GM19328 (cell line): ENCODE data around the gene GRIN2A.

ENCODE experiments used
- ATAC-seq: cut with Tn5 transposase; IDR thresholded peaks from one replicate; pipeline ENCODE4 v1.9.1; 2021; ENCODE audit warnings: mild to moderate bottlenecking, moderate library complexity; ENCODE audit not compliant: unreplicated experiment

The GRIN2A gene

DNA sequence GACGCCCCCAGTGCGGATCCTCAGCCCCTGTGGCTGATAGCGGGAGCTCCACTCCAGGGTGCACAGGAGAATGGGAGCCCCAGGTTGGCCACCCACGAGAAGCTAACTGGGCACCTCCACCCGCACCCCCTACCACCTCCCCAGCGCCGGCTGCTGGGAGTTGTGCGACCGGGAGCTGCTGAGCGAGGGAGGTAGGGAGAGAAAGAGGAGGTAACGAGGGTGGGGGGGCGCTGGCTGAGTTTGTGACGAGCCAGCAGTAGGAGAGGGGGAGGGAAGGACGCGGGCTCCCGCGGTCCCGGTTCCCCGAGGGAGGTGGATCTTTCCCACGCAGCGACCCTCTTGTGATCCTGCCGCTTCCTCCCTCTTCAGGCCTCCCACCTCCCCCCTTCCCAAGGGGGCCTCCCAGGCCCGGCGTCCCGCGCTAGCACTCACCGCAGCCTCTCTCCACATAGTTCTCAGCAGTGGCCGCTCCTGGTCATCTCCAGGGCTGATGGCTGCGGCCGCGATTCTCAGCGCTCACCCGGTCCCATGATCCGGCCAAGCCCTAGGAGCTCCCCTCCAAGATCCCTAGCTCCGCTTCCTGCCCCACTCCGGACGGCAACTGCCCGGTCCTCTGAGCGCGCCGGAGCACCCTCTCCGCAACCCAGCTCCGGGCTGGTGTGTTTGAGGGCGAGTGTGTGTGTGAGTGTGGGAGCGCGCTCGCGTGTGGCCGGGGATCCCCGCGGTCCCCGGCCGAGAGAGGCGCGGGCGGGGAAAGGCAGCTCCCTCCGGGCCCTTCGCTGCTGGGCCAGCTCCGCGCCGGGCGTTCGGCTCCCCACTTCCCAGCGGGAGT lies at the start of gene GRIN2A:
Gene GRIN2A, minus strand, starts transcription at position 207 of the 832 bp plus-strand sequence. CDS start 2,017 bp downstream, outside the sequence.
- ATAC-seq, result no peak

GRCh38 chr16:10231563-10231962 lies 49.3 kb upstream of the GRIN2A start:
- no peak for ATAC-seq

DNA sequence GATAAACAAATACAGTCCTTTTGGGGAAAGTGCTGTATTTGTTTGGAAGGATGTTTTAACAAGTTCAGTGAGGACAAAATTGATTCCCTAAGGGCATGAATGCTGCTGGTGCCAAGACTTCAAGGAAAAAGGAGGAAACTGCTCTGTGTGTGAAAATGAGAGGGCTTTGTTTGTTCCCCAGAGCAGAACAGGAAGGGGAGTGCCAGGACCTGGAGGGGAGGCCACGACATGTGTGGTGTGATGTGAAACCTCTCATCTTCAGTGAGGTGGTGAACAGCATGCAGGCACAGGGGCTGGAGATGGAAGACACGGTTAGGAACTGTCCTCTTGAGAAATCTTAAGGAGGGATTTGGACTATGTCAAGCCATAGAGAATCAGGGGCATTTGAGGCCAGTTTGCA lies 46.6 kb upstream of the GRIN2A start:
- ATAC-seq, result no peak

DNA sequence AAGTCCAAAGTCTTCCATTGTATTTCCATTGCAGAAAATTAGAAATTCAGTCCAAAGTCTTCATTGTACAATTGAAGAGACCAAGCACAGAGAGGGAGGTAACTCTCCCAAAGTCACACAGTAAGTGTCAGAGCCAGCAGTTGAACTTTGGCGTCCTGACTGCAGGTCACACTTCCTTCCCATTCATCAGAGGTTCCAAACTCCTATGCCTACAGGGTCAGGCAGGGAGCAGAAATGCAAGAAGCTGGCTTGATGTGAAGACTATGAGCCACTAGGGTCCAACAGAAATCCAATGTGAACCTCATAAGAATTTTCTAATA lies 44.7 kb upstream of the GRIN2A start:
- ATAC-seq, result no peak

GRCh38 chr16:10226141-10226986 lies 44.1 kb upstream of the GRIN2A start:
- no peak for ATAC-seq

DNA sequence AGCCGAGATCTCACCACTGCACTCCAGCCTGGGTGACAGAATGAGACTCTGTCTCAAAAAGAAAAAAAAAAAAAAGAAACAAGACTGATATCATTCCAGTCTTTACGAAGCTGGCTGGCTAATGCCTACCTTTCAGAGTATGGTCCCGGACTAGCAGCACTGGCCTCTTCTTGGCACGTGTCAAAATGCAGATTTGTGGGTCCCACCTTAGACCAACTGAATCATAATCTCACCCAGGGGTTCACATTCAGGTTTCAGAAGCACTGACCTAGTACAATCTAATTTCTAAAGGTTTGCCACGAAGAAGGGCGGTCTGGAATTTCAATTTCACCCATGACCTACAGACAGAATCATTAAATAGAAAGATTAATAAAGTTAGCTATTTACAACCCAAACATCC lies 43.4 kb upstream of the GRIN2A start:
- ATAC-seq, result no peak

DNA sequence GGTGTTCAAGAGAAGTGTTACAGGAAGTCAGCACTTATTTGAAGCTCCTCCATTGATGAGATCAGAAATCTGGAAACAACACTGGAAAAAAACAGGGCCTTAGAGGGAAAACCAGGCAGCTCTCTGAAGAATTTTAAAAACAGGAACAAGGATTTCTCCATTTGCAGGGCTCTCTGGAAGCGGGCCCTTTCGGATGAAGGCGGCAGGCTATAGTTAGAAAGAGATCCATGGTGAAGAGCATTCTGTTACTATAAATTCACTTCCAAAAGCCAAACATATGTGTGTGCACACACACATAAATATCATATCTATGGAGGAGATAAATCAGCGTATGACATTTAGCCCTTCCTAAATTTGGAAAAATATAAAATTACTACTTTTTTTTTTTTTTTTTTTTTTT lies 42.6 kb upstream of the GRIN2A start:
- ATAC-seq, result no peak

DNA sequence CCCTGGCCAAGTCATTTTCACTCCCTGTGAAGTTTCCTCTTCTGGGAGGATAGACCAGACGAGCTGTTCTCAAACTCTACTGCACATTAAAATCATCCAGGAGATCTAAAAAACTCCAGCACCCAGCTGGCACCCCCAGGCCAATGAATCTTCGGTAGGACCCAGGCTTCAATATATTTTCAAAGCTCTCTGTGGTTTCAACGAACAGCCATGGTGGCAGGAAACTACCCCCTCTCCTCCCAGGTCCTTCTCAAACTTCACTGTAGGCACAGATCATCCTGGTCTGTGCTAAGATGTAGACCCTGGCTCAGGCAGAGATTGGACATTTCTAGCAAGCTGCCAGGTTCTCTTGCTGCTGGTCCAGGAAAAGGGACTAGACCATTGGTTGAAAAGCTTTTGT lies 38.7 kb upstream of the GRIN2A start:
- no peak for ATAC-seq

GRCh38 chr16:10219742-10220141 lies 37.5 kb upstream of the GRIN2A start:
- ATAC-seq, result no peak

- no peak for ATAC-seq
These were observed 36.4 kb upstream of the GRIN2A start for GRCh38 chr16:10218490-10219206.

DNA sequence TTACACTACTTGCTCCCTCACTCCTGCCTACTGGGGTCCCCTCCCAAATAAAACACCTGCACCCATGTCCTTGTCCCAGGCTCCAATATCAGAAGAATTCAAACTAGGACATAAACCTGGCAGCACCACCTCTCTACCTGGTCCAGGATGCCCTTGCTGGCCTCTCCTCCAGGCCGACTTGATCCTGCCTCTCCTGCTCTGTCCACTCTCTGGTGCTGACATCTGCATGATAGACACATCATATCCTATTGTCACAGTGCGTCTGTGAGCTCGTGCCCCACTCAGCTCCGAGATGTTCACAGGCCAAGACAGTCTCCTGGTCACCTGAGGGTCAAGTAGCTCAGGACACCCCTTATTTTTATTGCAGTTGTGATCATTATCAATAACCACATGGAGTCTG lies 31.5 kb upstream of the GRIN2A start:
- no peak for ATAC-seq

DNA sequence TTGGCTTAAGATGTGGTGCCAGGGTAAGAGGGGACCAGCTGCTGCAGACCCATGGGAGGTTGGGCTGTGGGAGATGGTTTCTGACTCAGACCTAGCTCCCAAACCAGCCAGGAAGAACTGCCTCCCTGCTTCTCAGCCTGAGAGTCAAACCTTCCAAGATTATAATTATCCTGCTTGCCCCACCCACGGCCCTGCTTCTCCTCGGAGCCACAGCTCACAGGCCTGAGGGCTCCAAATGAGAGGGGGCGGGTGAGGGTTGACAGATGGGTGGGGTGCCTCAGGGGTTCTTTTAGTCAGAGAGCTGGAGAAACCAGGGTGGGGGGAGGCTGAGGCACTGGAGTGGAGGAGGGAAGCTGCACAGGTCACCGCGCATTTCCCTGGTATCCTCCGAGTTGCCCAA lies 28.7 kb upstream of the GRIN2A start:
- ATAC-seq, result no peak

DNA sequence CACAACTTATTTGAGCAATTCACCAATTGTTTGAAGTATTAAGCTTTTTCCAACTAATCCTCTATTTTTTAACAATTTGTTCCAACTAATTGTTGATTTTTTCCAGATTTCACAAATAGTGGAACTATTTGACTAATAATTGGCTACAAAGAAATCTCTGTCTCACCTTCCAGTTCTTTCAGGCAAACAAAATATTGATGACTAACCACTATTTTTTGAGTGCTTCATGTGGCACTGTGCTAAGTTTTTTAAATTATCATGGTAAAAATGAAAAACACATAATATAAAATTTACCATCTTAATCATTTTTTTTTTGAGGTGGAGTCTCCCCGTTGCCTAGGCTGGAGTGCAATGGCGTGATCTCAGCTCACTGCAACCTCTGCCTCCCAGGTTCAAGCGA lies 24.6 kb upstream of the GRIN2A start:
- ATAC-seq, result no peak

DNA sequence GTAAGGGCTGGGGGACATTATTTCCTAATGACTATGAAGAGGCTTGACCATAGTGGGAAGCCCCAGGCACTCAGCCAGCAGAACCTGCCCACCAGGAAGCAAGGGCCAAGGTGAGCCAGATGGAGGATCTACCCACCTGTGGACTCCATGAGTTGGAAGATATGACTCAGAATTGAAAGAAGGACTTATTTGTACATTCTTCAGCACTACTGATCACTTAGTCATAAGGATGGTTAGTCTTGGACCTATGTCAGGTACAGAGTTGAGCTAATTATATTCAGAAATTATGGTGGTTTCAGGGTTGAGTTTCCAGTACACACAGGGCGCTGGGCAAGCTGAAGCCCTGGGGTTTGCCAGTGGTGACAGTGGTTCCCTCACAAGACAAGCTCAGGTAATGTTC lies 24.0 kb upstream of the GRIN2A start:
- ATAC-seq, result no peak

- no peak for ATAC-seq
These were observed 23.5 kb upstream of the GRIN2A start for GRCh38 chr16:10205688-10206087.

GRCh38 chr16:10202649-10203048 lies 20.4 kb upstream of the GRIN2A start:
- ATAC-seq, result no peak

DNA sequence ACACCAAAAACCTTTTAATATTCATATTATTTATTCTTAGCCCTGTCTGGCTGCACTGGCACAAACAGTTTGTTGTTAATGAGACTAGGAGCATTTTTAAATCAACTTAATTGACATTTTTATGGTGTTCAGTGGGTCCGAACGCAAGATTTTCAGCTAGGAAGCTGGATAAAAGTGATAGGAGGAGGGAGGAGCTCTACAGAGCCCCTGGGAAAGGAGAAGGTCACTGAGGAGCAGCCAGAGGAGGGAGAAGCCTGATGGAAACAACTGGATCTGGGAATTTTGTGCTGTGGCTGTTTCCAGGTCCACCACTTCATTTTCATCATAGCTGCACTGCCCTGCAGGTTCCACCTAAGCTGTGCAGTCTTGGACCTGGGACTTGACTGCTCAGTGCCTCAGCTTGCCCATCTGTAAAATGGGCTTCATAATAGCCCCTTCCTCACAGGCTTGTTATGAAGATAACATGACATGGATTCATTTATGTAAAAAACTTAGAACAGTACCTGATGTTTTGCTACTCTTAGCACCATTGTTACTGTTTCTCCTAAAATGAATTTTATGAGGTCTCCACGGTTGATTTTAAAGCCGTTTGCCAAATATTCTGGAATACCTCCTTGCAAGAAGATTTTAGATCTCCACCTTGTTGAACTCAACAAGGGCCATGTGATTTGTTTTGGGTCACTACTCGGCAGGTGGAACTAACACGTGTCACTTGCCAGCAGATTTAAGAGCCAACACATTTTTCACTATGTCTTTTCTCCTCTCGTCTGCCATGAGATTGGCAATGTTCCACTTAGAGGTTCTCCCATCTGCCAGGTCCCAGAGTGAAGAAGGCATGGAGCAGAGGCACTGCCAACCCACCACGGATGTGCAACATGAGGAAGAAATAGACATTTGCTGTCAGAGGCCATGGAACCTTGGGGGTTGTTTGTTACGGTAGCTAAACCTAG lies 18.7 kb upstream of the GRIN2A start:
- no peak for ATAC-seq

- no peak for ATAC-seq
These were observed 14.8 kb upstream of the GRIN2A start for GRCh38 chr16:10196999-10197398.

DNA sequence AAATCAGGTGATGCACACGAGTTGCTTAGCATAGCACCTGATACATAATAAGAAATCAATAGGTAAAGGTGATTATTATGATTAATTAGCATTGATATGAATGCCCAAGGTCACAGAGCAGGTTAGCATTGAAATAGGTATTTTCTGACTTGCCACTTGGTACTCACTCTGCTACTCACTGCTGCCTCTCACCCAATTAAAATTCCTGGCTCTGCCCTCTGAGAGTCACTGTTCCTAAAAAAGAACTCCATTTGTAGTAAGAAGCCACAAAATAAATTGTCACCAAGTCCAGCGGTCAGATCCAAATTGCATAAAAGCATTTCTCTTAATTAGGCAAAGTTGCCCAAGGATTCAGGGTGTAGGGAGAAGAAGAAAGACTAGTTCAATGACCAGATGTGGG lies 8.9 kb upstream of the GRIN2A start:
- ATAC-seq, result no peak

GRCh38 chr16:10189861-10190390 lies 7.7 kb upstream of the GRIN2A start:
- no peak for ATAC-seq
